ENCODE results near the gene TKFC.

GRCh38 chr11:61358566-61358965 lies 25.5 kb downstream of the TKFC start:
- TF ChIP-seq POLR2A (IDR thresholded peaks at IDR 0.05), result no peak
- no peak for TF ChIP-seq POLR2AphosphoS5 (IDR thresholded peaks at IDR 0.05)
